OCI-LY3 (cell line): ENCODE data around the gene SCAMP5.

Experiments
- CTCF ChIP-seq: fragments of 200-600, 300-600 bp; sonication (generic); IDR thresholded peaks from 2 replicates; pipeline ENCODE4 v1.5.1; 2014; ENCODE audit warnings: antibody characterized with exemption, low read length, low read depth
- EZH2phosphoT487 ChIP-seq: fragments of 200-600 bp; shearing (Covaris generic); IDR thresholded peaks from 2 replicates; pipeline ENCODE4 v1.6.1; 2018; ENCODE audit warnings: antibody characterized with exemption, mixed run types, low read depth

GRCh38 chr15:74964794-74965193, 30.6 kb upstream of the SCAMP5 start:
- TF ChIP-seq CTCF = no peak
- TF ChIP-seq EZH2phosphoT487 = no peak
